Activated CD4-positive, alpha-beta T cell treated with anti-CD3 and anti-CD28 coated beads, Interleukin-2, amount 50 U/mL, for 48 hours (primary cell): Measurements from ENCODE around the gene OSTF1.

ENCODE experiments used
- DNase-seq, 2 experiments: peaks; one replicate each; pipeline ENCODE4 v3.0.0-alpha.2; 2020

OSTF1 gene, protein sequence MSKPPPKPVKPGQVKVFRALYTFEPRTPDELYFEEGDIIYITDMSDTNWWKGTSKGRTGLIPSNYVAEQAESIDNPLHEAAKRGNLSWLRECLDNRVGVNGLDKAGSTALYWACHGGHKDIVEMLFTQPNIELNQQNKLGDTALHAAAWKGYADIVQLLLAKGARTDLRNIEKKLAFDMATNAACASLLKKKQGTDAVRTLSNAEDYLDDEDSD

DNA sequence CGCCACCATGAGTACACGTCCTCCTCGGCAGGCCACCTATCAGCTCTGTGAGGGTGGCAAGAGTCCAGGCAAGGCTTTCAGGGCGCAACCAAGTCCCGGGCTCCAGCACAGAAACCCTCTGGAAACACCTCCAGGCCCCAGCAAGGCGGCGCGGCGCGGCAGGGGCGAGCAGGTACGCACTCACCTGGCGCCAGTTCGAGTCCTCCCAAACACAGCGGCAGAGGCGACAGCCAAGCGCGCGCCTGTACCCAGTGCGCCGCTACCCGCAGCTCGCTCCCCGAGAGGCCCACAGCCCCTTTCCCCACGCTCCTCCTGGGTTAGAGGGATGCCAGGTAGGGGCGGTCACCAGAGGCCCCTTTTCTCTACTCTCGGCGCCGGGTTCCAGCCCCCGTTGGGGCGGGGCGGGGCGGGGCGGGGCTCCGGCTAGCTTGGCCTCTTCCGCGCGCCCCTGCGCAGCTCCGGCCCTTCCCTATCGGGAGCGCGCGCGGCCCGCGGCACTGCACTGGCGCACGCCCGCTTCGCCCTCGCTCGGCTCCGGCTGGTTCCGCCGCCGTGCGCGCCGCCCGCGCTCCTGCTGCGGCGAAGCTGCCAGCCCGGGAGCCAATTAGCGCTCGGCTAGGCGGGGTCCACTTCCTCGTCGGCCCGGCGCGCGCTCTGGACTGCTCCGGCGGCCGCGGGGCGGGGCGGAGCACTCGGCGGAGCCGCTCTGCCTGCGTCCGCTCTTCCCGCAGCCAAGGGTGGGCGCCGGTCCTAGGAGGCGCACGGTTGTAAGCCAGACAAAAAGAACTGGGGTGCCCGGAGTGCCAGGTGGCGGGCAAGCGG is at the start of gene OSTF1, which contains the start of gene NMRK1:
TSS of gene OSTF1 (plus strand) at position 691 of the 822 bp plus-strand sequence. CDS start 179 bp downstream, outside the sequence.
TSS of gene NMRK1 (minus strand) at position 332 of the 822 bp plus-strand sequence. CDS start 5,040 bp downstream, outside the sequence.
- peak; percentile 88 to 92 for DNase-seq

GRCh38 chr9:75039009-75039408 is 49.3 kb upstream of the OSTF1 start:
- DNase-seq: no peak

DNA sequence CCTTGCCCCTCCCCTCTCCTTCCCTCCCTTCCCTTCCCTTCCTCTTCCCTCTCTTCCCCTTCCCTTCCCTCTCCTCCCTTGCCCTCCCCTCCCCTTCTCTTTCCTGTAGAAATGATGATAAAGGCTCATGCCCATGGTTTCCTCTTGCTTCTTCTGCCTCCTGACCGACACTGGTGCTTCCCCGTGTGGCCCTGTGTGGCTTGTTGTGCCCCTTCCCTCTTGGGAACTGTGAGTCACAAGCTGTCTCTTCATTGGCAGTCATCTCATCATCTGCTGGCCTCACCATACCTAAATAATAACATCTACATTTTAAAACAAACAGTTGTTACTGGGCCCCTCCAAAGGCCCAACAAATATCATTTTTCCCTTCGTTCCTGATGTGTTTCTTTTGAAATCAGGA is 48.5 kb upstream of the OSTF1 start:
- DNase-seq: no peak

DNA sequence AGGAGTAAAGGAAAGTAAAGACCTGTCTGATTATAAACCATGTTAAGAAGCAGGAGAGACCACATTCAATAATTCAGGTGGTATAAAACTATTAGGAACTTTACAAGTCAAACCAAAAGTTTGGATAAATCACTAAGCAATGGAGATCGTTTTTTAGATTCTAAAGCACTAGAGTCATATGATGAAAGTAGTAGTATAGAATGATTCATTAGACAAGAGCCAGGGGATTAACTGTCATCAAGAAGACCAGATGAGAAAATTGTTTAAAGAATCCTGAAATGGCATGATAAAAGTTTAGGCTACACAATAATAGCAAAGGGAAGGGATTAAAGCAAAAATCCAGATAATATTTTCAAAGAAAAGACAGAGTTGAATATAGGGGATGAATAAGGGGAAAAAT is 47.3 kb upstream of the OSTF1 start:
- DNase-seq: no peak

GRCh38 chr9:75046725-75047345 is 41.5 kb upstream of the OSTF1 start:
- DNase-seq: no peak

GRCh38 chr9:75047506-75047905 is 40.8 kb upstream of the OSTF1 start:
- DNase-seq: no peak

DNA sequence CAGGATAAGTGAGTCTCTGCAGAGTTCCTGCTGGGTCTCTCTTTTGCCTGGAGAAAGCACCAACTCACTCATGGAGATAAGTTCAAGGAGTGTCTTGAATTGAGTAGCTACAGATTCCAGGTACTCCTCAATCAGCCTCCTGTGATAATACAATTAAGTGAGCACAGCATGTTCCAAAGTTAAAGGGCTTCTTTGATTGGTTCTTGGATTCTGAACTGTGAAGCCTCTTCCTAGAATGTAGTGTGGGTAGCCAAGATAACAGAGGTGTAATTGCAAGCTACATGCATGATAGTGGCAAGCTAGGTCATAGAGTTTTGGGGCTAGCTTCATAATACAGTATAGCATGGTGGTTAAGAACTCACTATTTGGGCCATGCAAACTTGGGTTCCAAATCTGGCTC is 37.0 kb upstream of the OSTF1 start:
- no peak for DNase-seq

- no peak for DNase-seq
These were observed 34.4 kb upstream of the OSTF1 start for GRCh38 chr9:75053869-75054268.

DNA sequence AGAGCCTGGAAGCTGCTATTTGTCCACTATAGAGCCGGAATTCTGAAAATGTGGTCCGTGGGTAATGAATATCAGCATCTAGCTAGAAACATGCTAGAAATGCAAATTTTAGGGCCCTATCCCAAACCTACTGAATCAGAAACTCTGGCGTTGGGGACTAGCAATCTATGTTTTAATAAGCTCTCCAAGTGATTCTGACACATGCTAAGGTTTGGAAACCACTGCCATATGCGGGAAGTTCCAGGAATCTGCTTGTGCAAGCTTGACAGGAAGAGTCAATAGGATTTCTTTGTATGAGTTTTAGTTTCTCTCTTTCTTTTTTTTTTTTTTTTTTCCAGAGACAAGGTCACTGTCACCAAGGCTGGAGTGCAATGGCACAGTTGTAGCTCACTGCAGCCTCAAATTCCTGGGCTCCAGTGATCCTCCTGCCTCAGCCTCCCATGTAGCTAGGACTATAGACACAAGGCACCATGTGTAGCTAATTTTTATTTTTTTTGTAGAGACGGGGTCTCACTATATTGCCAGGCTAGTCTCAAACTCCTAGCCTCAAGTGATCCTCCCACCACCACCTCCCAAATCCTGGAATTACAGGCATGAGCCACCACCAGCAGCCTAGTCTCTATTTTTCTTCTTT is 33.8 kb upstream of the OSTF1 start:
- no peak for DNase-seq

GRCh38 chr9:75061169-75061568 is 27.1 kb upstream of the OSTF1 start:
- no peak for DNase-seq

- DNase-seq: no peak
These were observed 24.6 kb upstream of the OSTF1 start for GRCh38 chr9:75063556-75064305.

DNA sequence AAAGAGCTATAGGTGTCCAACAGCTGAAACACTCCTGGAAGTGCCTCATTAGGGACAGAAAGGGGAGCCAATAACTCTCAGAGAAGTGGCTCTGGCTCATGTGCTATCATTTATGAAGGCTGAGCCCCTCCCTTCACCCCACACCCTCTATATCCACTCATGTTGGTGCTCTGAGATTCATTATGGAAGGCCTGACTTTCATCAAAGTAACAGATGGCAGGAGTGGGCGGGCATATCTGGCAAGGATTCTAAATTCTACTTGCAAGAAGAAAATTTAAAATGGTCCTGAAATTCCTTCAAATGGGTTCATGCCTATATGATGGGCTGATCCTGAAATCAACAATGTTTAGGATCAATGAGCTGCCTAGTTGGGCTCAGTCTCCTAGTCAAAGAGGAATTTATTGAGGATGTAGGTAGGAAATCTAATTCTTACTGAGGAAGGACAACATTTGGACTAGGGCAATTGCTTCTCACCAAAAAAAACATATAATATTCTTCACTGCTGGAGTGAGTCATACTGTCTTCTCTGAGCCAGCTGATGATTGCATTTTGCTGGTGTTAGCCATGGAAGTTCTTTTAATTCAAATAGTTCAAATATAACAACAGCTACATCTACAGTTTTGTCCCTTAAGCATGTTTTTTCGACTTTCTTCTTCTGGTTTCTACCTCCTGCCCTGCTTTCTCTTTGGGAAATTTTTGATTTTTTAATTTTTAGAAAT is 23.8 kb upstream of the OSTF1 start:
- no peak for DNase-seq

DNA sequence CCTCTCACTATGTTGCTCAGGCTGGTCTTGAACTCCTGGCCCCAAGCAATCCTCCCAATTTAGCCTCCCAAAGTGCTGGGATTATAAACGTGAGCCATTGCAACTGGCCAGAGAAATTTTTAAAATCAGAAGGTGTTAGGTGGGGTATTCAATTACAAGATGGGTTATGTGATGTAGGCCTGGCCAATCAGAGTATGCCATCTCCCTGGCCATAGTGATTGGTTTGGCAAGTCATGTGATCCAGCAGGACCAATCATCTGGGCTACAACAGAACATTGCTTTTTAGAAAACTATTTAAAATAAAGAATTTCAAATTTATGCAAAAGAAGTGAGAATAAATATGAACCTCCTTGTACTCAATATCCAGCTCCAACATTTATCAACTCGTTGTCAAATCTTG is 22.8 kb upstream of the OSTF1 start:
- no peak for DNase-seq

DNA sequence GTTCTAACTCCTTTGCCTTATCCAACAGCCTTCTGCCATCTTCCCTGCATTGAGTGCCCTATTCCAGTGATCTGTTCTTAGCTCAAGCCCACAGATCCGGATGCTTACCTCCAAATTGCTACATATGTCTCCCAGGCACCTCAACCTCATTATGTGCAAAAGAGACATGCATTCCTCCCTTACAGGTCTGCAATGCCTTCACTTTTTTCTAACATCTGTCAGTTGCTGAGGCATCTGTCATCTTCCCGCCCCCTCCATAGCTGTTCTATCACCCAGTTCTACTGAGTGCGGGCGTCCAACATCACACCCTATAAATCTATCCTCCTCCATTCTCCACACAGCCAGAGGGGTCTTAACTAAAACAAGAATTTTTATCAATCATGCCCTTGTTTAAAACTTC is 20.4 kb upstream of the OSTF1 start:
- DNase-seq: no peak

- DNase-seq: no peak
These were observed 19.1 kb upstream of the OSTF1 start for GRCh38 chr9:75069171-75069570.

GRCh38 chr9:75071530-75072122 is 16.7 kb upstream of the OSTF1 start:
- peak; percentile 70 to 77 for DNase-seq

- DNase-seq: no peak
These were observed 15.4 kb upstream of the OSTF1 start for GRCh38 chr9:75072895-75073294.

- no peak for DNase-seq
These were observed 6.7 kb upstream of the OSTF1 start for GRCh38 chr9:75081632-75082031.

GRCh38 chr9:75083188-75083970 is 4.9 kb upstream of the OSTF1 start:
- DNase-seq: peak in 1 of 2 experiments; percentile 20

DNA sequence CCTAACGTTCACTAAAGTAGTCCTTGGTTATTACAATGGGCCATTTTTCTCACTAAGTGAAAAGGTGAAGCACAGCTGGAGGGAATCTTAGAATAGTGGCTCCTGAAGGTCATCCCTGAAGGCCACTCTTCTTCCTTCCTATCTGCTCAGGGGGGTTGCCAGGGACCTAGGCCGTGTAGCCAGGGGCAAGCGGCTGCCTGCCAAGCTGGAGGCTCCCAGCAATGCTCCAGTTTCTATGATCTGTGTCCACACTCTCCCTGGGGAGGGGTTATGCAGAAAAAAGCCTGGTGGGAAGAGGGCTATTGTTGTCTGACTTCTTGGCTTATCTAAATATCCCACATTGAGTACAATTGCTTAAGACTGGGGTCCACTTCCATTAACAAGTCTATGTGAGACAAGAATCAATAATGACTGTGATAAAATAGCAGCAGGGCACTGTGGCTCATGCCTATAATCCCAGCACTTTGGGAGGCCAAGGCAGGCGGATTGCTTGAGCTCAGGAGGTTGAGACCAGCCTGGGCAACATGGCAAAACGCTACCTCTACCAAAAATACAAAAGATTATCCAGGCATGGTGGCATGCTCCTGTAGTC is 4.1 kb upstream of the OSTF1 start:
- DNase-seq: no peak
